DMS53 (cell line): ENCODE results near the gene DNPH1.

Experiments used
- DNase-seq: peaks from one replicate; lab custom pipeline; 2025; lab: John Stamatoyannopoulos, UW

DNPH1 gene

DNA sequence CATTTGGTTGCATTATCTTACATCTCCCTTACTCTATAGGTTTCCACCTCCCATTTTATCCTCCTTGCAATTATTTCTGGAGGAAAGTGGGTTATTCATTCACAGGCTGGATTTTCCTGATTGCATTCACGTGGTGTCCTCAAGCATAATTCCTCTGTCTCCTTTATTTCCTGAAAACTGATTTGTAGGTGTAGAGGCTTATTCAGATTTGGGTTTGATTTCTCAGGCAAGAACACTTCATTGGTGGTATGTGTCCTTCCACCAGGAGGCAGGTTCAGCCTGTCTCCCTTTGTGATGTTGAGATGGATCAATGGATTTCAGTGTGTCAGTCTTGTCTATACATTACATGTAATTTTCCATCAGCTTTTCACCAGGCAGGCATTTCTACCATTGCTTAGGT is 17.3 kb downstream of the DNPH1 start:
- DNase-seq, result no peak

DNA sequence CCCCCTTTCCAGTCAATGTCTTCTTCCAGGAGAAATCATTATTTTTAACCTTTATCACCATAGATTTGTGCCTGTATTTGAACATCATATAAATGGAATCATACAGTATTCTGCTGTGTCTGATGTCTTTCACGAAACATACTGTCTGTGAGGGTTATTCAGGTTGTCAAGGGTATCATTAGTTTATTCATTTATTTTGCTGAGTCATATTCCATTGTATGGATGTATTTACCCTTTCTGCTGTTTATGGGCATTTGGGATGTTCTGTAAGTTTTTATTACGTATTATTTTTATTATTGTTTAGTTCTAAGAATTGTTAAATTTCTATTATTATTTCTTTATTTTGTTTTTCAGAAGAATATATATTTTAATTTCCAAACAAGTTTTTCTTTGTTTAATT is 22.0 kb downstream of the DNPH1 start:
- DNase-seq, result peak; percentile 57

DNA sequence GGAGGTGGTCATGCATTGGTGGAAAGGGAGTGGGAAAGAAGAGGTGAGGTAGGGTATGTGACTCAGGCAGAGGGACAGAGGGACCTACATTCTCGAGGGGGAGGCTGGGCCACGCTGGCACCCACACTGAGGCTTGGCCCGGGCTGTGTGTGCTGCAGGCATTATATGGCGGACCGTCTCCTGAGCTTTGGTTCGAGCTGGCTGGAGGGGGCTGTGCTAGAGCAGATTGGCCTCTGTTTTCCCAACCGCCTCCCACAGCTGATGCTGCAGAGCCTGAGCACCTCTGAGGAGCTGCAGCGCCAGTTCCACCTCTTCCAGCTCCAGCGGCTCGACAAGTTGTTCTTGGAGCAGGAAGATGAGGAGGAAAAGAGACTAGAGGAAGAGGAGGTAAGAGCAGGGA is 23.4 kb downstream of the DNPH1 start:
- DNase-seq, result no peak

GRCh38 chr6:43204271-43205105 is 24.8 kb downstream of the DNPH1 start:
- no peak for DNase-seq

- DNase-seq, result no peak
These were observed 25.6 kb downstream of the DNPH1 start for GRCh38 chr6:43203718-43204095.

DNA sequence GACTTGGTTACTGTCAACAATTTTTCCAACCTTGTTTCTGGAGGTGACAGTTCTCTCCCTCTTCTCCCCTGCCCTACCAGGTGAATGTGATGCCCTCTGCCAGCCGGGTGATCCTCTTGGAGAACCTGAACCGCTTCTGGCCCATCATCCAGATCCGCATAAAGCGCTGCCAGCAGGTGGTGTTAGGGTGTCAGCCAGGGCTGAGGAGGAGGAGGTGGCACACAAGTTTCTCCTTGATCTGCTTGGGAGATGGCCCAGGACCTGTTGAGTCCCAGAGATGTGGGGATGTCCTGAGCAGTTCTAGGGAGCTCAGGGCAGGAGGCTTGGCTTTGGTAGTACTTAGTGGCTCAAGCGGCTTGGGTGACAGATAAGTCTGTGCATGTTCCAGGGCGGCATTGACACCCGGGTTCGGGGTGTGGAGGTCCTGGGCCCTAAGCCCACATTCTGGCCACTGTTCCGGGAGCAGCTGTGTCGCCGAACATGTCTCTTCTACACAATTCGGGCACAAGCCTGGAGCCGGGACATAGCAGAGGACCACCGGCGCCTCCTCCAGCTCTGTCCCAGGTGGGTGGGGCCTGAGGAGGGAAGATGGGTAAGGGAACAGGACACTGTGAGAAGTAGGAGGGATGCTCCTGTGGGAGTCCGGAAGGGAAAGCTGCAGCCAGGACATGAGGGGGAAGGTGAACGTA is 26.1 kb downstream of the DNPH1 start:
- peak; percentile 19 for DNase-seq

DNA sequence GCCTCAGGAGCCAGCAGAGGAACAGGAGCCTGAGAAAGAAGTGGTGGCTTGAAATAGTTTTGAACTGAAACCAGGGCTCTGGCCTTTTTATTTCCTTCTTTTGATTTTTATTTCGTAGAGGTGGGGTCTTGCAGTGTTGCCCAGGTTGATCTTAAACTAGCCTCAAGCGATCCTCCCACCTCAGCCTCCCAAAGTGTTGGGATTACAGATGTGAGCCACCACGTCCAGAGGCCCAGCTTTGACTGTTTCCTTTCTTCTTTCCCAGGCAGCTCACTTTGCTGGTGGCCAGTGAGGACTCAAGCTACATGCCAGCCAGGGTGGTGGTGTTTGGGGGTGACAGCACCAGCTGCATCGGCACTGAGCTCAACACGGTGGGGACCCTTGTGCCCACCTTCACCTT is 26.8 kb downstream of the DNPH1 start:
- DNase-seq, result no peak

GRCh38 chr6:43200541-43200940 is 28.7 kb downstream of the DNPH1 start:
- DNase-seq, result no peak

- DNase-seq, result no peak
These were observed 29.4 kb downstream of the DNPH1 start for GRCh38 chr6:43199912-43200311.

DNA sequence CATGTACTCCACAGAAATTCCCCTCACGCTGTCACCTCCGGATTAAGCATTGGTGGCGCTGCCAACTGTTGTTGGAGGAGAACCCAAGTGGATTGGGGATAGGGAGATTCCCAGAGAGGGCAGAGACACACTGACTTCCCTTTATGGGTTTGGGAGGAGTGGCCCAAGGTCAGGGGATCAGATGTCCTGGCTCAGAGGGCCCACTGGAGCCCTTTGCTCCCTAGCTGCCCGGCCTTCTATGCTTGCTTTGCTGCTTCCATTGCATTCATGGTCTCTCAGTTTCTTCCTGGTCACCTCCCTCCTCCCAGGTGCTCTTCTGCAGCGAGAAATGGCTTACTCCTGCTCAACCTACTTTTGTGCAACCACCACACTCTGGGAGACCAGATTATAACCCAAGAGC is 32.9 kb downstream of the DNPH1 start:
- no peak for DNase-seq

- DNase-seq, result no peak
These were observed 35.4 kb downstream of the DNPH1 start for GRCh38 chr6:43193929-43194328.

DNA sequence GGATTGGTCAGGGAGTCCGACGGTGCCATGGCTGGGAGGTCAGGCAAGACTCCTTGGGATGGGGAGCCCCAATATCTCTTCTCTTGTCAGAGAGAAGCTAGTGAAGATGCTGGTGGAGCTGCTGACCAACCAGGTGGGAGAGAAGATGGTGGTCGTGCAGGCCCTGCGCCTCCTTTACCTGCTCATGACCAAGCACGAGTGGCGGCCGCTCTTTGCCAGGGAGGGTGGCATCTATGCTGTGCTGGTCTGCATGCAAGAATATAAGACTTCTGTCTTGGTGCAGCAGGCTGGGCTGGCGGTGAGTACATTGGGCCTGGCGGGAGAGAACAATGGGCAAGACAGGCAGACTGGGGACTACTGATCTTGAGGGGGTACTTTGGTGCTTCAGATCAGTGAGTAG is 36.4 kb downstream of the DNPH1 start:
- DNase-seq, result no peak

- DNase-seq, result no peak
These were observed 39.4 kb downstream of the DNPH1 start for GRCh38 chr6:43189776-43190304.

GRCh38 chr6:43188426-43188825 is 40.9 kb downstream of the DNPH1 start:
- no peak for DNase-seq

DNA sequence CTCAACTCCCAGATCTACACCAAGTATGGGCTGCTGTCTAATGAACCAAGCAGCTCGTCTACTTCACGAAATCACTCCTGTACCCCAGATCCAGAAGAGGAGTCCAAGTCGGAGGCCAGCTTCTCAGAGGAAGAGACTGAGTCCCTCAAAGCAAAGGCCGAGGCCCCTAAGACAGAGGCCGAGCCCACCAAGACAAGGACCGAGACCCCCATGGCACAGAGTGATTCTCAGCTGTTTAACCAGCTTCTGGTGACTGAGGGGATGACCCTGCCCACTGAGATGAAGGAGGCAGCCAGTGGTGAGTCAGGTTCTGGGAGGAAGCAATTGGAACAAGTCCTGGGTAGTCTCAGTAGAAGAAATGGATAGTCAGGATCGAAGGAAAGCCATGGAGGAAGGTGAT is 41.5 kb downstream of the DNPH1 start:
- DNase-seq, result no peak

GRCh38 chr6:43186706-43187105 is 42.6 kb downstream of the DNPH1 start:
- no peak for DNase-seq

DNA sequence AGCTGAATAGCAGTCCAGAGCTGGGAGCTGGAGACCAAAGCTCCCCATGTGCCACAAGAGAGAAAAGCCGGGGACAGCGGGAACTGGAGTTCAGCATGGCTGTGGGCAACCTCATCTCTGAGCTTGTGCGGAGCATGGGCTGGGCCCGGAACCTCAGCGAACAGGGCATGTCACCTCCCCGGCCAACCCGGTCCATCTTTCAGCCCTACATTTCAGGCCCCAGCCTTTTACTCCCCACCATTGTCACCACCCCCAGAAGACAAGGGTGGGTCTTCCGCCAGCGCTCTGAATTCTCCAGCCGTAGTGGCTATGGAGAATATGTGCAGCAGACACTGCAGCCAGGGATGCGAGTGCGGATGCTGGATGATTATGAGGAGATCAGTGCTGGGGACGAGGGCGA is 43.3 kb downstream of the DNPH1 start:
- DNase-seq, result no peak

DNA sequence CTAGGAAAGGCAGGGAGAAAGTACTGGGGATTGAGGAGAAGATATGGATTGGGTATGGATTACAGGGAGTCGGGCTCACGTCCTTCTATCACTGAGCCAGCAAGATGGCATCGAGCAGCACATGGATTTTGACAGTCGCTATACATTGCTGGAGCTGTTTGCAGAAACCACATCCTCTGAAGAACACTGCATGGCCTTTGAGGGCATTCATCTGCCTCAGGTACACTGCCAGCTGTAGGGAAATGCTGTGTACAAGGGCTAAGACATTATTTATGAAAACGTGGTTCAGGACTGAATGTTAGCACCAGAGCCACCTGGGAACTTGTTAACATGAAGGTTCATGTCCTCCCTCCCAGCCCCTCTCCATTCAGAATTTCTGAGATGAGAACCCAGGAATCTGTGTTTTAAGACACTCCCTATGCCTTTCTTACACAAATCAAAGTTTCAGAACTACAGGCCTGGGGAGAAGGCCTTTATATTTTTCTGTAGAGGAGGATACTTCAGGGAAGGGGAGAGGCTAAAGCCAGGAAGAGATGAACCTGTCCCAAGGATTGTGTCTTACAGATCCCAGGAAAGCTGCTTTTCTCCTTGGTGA is 43.8 kb downstream of the DNPH1 start:
- DNase-seq, result no peak

DNA sequence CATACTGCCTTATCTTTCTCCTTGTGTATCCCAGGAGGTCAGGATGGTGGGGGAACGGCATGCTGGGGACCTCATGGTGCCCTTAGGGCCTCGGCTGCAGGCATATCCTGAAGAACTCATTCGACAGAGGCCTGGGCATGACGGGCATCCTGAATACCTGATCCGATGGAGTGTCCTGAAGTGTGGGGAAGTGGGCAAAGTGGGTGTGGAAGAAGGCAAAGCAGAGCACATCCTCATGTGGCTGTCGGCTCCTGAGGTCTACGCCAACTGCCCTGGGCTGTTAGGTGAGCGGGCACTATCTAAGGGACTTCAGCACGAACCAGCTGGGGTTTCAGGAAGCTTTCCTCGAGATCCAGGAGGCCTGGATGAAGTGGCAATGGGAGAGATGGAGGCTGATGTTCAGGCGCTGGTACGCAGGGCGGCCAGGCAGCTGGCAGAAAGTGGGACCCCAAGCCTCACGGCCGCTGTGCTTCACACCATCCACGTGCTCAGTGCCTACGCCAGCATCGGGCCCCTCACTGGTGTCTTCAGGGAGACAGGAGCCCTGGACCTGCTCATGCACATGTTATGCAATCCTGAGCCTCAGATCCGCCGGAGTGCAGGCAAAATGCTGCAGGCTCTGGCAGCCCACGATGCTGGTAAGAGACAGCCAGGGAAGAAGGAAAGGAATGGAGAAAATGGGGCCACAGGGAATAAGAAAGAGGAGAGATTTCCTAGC is 44.9 kb downstream of the DNPH1 start:
- no peak for DNase-seq

GRCh38 chr6:43183441-43183840 is 45.8 kb downstream of the DNPH1 start:
- no peak for DNase-seq

GRCh38 chr6:43181942-43182860 is 47.1 kb downstream of the DNPH1 start, which contains the start of gene CUL9:
CUL9 (plus strand) TSS chr6:43182196; CDS start chr6:43184311, 2,115 bp downstream.
- DNase-seq, result peak; percentile 95
